VCaP (cell line): ENCODE measurements around the gene CHRNA9.

Experiments used
- H3K27ac ChIP-seq: fragments of 450-650 bp; 2 replicates; pipeline ENCODE4 v1.5.1; 2017
- CTCF ChIP-seq: fragments of 450-650 bp; conservative IDR thresholded peaks from 2 replicates; pipeline ENCODE4 v1.5.1; 2017; ENCODE audit warnings: mild to moderate bottlenecking, moderate library complexity

CHRNA9 gene

GRCh38 chr4:40394236-40394635 lies 59.1 kb downstream of the CHRNA9 start:
- peak overlapping the region; percentile 89 for H3K27ac ChIP-seq
- no peak for TF ChIP-seq CTCF

DNA sequence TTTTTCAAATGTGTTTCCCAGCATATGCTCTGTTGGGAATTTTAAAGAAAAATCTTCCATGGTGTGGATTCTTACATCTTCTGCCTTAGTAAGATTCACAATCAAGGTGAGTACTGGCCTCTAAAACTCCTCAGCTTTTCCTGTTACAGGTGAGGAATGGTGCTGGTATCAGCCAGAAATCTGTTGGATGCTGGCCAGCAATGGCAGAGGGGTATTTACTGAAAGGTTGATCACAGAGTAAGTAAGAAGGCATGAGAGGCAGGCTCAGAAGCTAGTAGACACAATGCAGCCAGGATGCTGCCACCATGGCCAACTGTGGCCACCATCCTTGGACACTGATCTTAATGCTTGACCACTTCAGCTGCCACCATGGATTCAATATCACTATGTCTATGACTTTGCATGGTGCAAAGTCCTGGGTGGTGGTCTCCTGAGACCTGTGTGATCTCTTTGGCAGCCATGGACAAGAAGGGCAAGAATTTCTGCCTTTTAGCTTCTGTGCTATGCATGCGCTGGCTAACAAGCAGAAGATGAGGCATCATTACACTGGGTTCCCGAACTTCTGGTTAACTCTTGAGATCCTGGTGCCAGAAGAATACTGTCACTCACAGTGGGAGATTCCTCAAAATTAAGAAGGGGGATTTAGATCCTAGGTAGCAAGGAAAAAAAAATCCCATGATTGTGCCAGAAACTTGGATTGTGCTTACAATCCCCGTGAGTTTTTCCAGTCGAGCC lies 60.2 kb downstream of the CHRNA9 start:
- peak overlapping the region; percentile 89 for H3K27ac ChIP-seq
- TF ChIP-seq CTCF, result no peak

DNA sequence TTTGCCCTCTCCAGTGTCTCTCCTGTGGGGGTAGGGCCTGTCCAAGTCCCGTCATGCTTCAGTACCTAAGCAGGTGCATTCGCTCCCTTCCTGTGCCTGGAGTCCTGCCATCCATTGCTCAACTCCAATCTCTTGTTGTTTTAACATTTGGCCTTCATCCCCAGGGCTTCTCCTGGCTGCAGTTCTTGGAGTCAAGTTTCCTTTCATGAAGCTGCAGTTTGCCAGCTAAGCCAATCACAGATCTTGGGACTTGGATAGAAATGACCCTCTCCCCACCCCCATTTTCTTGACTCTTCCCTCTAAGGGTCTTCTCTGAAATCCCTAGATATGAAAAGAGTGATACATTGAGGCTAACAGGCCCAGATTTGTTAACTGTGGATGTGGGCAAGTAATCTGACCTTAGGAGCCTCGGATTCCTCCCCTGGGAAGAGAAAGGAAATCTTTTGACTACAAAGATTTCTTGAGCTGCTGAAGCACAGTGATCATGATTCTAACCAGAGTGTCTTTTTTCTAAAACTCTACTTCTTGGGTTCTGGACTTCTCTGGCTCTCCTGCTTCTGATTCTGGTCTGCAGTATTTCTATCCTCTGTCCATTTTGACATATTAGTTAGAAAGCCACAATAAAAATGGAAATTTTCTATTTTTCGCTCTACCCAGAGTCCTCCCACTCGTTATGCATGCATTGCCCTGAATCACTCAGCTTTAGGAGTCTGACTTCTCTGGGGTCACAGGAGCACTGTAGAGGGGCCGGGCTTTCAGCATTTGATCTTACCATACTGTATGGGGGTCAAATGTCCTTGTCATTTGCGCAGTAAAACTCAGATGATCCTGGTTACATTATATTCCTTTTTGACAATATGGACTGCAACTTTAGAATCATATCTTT lies 61.0 kb downstream of the CHRNA9 start:
- TF ChIP-seq CTCF, result no peak
- H3K27ac ChIP-seq, result peak overlapping the region; percentile 89

GRCh38 chr4:40399578-40399977 lies 64.4 kb downstream of the CHRNA9 start:
- TF ChIP-seq CTCF, result no peak
- no peak overlapping the region for H3K27ac ChIP-seq

- no peak overlapping the region for H3K27ac ChIP-seq
- TF ChIP-seq CTCF, result no peak
These were observed 66.0 kb downstream of the CHRNA9 start for GRCh38 chr4:40401096-40401495.

GRCh38 chr4:40401631-40402030 lies 66.5 kb downstream of the CHRNA9 start:
- TF ChIP-seq CTCF, result no peak
- no peak overlapping the region for H3K27ac ChIP-seq

GRCh38 chr4:40402556-40402955 lies 67.4 kb downstream of the CHRNA9 start:
- H3K27ac ChIP-seq, result no peak overlapping the region
- no peak for TF ChIP-seq CTCF
